GM10248 (cell line): ENCODE data around the gene LTB.

Experiments used
- CTCF ChIA-PET: fragments of 300-600 bp; sonication (Branson Sonifier 250); formaldehyde crosslinking; extraction: SDS; loops from one replicate; lab custom pipeline; 2021; ENCODE audit warnings: antibody characterized with exemption; lab: Yijun Ruan, JAX
- POLR2A ChIA-PET: fragments of 350-650 bp; sonication (Branson Sonifier 250); formaldehyde crosslinking; extraction: SDS; loops from one replicate; lab custom pipeline; 2020; ENCODE audit warnings: antibody characterized with exemption; lab: Yijun Ruan, JAX
- DNase-seq: peaks from one replicate; pipeline ENCODE4 v3.0.0; 2012; ENCODE audit errors: extremely low spot score
- CTCF ChIP-seq: IDR thresholded peaks from 2 replicates; pipeline ENCODE4 v1.5.1; 2012; ENCODE audit warnings: mild to moderate bottlenecking, low read depth; ENCODE audit errors: extremely low read depth, missing control alignments, control extremely low read depth

Gene LTB

DNA sequence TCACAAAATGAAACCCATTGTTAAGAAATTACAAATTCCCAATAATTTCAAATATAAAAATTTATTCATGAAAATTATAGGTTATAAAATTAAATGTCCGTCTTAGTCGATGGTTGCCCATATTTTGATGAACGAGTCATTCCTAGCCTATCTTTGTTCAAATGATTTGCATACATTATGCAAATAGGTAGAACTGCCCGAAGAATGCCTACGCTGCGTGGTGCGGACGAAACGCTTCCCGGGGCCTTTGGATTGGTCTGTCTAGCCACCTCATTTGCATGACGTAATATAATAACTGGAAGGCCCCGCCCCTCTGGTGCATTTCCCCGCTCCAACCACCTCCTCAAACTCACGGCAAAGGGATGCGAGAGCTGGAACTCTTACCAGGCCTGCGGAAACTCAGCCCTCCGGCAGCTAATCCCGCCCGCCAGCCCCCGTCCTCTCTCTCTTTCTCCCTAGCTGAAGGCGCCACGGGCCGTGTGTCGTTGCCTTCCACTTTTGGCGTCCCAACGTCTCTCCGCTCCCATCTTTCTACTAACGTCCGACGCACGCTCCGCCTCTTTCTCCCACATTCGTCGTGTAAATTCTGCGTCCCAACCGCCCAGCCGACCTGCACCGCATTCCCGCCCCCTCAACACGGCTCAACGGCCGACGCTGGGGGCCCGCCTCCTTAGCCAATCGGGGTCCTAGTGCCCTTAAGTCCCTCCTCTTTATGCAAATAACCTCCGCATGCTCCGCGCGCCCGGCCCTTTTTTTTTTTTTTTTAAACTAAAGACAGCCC lies 37.8 kb upstream of the LTB start:
- TF ChIP-seq CTCF = no peak
- ChIA-PET CTCF (no interaction called here), POLR2A (interaction anchor here (0.6 to 2.1 kb wide), 4 partner anchors 14 to 45 kb away, joined by 3 to 6 read pairs (median 4); partner anchors contain the start of genes BAG6 and TNF)
- DNase-seq = peak; percentile 86

DNA sequence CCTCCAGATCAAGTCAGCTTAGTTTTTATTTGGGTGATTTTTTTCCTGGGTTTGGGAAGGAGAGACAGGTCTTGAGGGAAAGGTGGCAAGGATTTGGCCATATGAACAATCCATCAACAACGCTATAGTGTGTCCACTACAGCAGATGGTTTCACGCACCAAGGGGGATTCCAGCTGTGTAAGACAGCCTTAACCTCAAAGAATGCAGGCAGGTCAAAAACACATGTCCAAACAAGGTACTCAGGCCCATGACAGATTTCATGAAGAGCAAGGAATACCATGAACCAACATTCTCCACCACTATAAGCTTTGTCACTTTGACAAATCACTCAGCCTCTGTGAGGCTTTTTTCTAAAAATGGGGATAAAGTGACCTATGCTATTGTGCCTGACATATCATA lies 34.8 kb upstream of the LTB start:
- ChIA-PET CTCF (interaction anchor here (0.7 to 6.6 kb wide), 8 partner anchors 8 to 71 kb away, joined by 3 to 73 read pairs (median 4); partner anchors contain the start of genes ATP6V1G2 and NCR3), POLR2A (no interaction called here)
- TF ChIP-seq CTCF = no peak
- DNase-seq = no peak

GRCh38 chr6:31615748-31616147 lies 33.5 kb upstream of the LTB start:
- CTCF ChIA-PET = interaction anchor here (0.8 to 6.6 kb wide), 6 partner anchors 10 to 65 kb away, joined by 3 to 73 read pairs (median 10); partner anchors contain the start of gene LTB
- TF ChIP-seq CTCF = no peak
- DNase-seq = no peak
- POLR2A ChIA-PET = no interaction called here

DNA sequence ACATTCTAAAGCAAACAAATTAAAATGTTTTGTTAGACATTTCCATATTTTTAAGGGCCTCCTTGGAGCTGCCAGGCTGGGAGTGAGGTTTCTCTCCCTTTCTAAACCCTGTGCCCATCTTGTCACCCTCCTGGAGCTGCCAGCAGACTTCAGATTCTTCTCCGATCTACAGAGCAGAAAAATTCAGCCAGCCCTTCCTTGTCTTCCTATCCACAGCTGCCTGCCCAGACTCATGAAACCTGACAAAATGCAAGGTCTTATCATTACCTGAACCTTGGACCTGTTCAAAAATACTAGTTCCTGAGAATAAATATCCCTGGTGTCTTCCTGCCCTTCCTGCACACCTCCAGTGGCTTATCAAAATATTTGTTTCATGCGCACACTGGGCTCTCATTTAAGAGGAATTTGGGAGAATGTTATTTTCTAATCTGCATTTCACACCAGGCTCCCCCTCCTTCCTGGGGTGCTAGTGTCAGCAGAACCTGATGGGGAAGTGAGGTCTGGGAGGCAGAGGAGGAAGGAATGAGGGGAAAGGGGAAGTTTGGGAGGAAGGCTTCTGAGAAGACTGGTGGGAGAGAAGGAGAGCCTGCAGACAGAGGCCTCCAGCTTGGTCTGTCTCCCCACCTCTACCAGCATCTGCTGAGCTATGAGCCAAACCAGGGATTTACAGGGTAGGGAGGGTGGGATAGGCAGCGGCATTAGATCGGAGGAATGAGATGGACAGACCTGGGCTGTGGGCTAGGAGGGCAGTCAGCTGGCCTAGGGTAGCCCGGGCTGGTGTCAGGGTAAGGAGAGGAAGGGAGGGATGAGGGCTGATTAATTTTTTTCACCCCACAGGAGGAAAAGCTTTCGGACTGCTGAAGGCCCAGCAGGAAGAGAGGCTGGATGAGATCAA lies 32.7 kb upstream of the LTB start, which contains the start of gene AIF1:
Gene AIF1, plus strand, starts transcription at position 551 of the 895 bp plus-strand sequence. Its CDS starts 96 bp downstream, at position 647.
- ChIA-PET POLR2A (interaction anchor here (0.6 to 0.8 kb wide), 2 partner anchors 38 to 77 kb away, joined by 4 to 5 read pairs; no protein-coding TSS in a partner anchor), CTCF (interaction anchor here (1.8 to 6.6 kb wide), 4 partner anchors 17 to 68 kb away, joined by 7 to 73 read pairs (median 24); partner anchors contain the start of genes ATP6V1G2 and LTB)
- TF ChIP-seq CTCF = no peak
- no peak for DNase-seq

DNA sequence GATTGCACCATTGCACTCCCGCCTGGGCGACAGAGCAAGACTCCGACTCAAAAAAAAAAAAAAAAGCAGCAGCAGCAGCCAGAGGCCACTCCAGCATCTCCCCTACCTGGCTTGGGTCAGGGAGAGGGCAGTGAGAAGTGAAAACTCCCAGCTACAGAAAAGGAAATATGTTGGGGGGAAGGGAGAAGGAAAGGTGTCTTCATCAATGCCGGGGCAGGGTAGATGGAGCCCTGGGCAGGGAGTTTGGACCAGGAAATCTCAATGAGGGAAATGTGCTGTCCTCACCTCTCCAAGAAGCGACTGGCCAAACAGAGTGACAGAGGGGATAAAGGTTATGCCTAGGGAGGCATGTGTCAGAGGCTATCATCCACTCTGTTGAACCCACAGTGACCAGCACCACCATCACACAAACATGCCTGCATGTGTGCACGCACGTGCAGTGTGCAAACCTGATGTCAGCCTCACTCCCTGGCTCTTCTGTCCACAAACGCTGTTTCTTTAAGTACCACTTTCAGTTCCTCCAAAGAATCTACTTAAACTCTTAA lies 31.9 kb upstream of the LTB start:
- CTCF ChIA-PET = interaction anchor here (1.8 to 6.6 kb wide), 4 partner anchors 16 to 68 kb away, joined by 7 to 73 read pairs (median 24); partner anchors contain the start of genes ATP6V1G2 and LTB
- POLR2A ChIA-PET = interaction anchor here (0.6 to 0.8 kb wide), 2 partner anchors 12 to 37 kb away, joined by 4 read pairs; no protein-coding TSS in a partner anchor
- no peak for TF ChIP-seq CTCF
- peak; percentile 79 for DNase-seq
